Activated CD4-positive, CD25-positive, alpha-beta regulatory T cell (primary cell): ENCODE measurements around the gene LMO3.

ENCODE experiments used
- DNase-seq, 4 experiments: peaks; one replicate each; lab custom pipeline; 2025; lab: John Stamatoyannopoulos, UW

The LMO3 gene

GRCh38 chr12:16600525-16600924, 5.4 kb downstream of the LMO3 start:
- no peak for DNase-seq

DNA sequence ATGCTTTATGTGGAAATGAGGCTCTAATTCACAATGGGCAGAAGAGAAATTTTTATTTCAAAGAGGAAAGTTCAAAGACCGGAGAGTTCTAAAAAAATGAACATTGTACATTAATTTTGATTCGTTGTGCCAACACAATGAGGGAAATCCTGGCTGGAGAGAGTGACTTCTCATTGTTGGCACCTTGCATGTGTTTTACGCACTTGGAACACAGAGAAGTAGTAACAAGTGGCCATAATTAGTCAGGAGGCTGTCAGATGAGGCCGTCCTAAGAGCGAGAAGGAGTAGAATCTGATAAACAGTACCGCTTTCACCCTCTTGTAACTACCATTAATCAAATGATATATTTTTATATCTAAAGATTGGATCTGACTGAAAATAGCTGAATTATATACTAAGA, 6.9 kb downstream of the LMO3 start:
- DNase-seq = no peak

- no peak for DNase-seq
These were observed 11.2 kb downstream of the LMO3 start for GRCh38 chr12:16594797-16595196.

DNA sequence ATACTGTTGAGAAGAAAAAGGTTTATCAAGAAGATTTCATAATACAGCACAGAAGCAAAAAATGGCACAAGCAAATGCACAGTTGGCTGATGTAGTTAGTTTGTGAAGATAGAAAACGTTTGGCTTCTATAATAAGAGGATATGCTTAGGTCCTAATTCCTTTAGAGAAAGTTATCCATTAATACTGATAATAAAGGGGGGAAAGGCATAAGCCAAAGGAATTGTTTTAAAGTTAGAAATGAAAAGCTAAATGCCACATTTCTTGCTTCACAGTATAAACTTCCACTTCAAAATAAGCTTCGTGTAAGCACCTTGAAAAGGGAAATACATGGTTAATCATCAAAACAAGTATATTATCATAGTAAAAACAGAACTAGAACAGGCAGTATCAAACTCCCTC, 12.4 kb downstream of the LMO3 start:
- no peak for DNase-seq

- no peak for DNase-seq
These were observed 15.3 kb downstream of the LMO3 start for GRCh38 chr12:16590645-16591044.

- DNase-seq = no peak
These were observed 17.1 kb downstream of the LMO3 start for GRCh38 chr12:16588812-16589211.

DNA sequence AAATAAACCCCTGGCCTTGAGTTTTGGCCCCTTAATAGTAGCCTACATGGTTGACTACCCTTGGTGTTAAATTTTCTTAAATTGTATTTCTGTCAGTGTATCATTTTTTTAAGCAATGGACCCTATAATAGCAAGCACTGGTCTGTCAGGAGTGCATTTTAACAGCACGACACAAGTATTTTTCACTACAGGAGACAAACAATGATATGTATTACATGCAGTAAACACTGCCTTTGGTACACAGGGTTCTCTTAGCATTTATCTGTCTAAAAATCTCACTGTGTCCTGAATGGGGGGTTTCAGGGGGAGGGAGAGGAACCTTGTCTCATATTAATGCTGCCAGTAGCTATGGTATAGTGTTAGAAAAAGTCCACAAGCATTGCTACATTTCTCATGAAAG, 18.4 kb downstream of the LMO3 start:
- no peak for DNase-seq

- DNase-seq = no peak
These were observed 18.9 kb downstream of the LMO3 start for GRCh38 chr12:16587110-16587453.

GRCh38 chr12:16586350-16587109, 19.4 kb downstream of the LMO3 start:
- DNase-seq = no peak

DNA sequence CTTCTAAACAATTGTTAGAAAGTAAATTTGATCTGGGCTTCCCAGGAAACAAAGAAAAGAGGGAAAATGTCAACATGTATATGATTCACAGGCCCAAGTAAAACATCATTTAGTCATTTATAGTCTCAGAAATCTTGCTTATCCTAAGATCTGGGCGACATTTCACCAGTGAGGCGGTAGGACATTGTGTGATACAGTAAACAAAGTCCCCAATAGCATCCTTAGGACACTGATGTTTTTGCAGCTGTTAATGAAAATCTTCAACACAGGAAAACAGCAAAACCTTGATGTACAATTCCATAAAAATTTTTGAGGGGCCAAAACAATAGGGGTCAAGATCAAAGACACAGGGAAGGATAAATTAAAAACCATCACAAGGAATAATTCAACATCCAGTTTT, 20.2 kb downstream of the LMO3 start:
- DNase-seq = no peak

- no peak for DNase-seq
These were observed 21.8 kb downstream of the LMO3 start for GRCh38 chr12:16583969-16584745.

DNA sequence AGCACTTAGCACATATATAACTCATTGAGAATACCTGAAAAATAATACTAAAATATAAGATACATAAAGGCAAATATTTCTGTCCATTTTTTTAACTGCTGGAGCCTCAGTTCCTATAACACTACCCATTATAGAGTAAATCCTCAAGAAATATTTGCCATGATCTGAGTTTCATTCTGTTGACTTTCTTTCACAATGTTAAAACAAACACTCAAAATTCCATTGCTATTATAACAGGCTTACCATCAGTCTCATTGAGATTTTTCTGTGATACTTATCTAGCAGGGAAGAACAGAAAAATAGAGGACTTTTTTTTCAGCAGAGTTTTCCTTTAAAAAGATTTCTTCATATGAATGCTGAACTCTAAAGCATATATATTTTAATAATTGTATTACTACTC, 24.5 kb downstream of the LMO3 start:
- DNase-seq = no peak

- DNase-seq = no peak
These were observed 26.9 kb downstream of the LMO3 start for GRCh38 chr12:16579041-16579440.

DNA sequence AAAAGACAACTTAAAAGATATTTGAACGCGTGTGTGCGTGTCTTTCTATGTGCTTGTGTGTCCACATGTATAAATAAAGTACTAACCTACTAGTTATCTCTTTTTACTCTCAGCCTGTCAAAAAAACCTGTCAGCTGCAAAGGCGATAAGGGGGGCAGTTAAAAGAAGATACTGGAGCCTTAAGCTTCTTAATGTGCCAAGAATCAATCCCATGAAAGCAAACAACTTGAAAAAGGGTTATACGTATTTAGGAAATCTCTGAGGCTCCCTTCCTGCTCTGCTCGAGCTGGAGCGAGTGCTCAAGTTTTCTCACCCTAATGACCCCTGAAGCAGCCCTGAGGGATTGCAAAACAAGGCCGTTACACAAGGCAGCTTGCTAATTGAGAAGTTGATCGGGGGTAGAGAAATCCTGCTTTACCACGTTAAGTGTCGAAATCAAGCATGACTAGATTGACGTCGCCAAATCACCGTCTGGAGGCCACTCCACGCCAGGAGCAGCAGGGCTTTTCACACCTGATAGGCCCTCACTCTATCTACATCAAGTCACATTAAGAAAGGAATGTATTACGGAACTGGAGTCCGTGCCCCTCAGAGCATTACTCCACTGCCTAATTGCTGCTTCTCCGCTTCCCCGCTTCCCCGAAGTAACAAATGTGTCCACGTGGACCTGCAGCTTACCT, 32.4 kb downstream of the LMO3 start:
- no peak for DNase-seq

DNA sequence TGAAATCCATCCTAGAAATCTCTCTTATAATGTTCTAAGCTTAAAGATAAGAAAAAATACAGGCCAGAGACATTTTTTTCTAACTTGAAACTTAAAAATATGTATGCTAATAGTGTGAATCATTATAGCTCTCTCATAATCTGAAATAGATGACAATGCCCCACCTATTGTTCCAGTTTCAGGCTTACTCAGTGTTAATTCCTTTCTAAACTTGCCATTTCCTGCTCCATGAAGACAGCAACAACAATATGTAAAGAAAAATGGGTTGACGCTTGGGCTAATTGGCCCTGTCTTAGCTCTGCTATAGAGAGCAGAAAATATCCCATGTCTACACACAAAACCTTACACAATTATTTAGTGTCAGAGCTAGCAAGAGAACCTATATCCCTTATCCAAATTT, 37.1 kb downstream of the LMO3 start:
- DNase-seq = no peak

GRCh38 chr12:16564675-16565074, 41.3 kb downstream of the LMO3 start:
- no peak for DNase-seq

DNA sequence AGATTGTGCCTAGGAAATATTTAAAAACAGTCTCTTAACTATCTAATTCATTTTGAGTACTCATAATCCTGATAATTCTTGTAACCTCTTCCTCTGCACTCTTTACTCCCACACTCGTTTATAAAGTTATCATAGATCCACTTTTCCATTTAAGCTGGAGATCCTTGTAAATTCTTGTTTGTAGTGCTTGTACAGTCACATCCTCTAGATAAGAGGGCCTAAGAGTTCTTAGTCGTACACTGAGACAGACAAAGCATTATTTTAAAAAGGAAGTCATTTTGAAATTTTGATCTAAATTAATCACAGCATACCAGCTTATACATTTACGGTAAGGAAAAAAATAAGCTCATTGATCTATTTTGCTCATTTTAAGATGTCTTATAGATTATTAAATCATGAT, 42.5 kb downstream of the LMO3 start:
- no peak for DNase-seq

DNA sequence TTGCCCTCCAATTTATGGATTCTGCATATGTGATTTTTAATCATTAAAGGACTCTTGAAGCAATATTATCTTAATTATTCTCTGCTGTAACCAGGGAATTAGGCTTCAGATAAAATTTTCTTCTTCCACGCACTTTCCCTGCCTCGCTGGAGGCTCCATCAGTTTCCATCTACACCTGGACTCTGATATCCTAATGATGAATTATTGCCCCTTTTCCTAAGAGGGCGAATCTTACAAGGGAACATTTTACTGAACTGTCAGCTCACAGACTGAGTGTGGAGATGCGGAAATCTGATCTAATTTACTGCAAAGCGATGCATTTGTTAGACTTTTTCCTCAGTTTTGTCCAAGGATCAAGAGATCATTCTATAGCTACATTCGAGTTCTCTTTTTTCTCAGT, 43.0 kb downstream of the LMO3 start:
- no peak for DNase-seq

GRCh38 chr12:16562435-16562834, 43.5 kb downstream of the LMO3 start:
- DNase-seq = no peak

- DNase-seq = no peak
These were observed 45.7 kb downstream of the LMO3 start for GRCh38 chr12:16560273-16560672.

- DNase-seq = no peak
These were observed 50.3 kb downstream of the LMO3 start for GRCh38 chr12:16555630-16556029.

DNA sequence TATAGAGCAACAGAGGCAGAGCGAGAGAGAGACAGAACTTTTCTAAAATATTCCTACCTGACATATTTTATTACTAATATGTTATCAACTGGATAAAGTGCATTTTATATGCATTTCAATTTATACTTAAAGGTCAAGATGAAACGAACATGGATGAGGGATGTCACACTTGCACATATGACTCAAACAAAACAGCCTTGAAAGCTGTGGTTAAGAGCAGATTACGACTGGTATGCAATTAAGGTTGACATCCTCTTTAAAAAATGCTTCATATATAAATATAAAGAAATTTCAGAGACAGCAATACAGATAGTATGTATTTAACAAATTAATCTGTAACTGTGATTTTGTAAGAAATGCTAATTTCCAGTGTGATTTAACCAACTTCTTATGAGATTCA, 52.5 kb downstream of the LMO3 start:
- DNase-seq = no peak

DNA sequence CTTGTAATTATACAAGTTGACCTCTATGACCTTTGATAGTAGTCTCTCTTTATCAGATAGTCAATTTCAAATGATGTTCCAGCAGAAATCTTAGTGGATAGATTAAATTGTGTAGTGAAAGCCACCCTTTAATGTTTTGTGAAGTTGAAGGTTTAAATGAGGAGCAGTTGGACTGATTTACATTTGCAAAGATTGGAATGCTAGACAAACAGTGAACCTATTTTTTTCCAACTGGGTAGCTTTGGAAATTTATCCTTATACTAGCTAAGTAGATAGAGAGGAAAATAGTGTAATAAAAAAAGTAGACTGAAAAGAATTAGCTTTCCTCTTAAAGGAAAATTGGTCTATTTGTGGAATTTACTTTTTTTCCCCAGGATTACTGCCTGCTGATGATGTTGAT, 53.7 kb downstream of the LMO3 start:
- DNase-seq = no peak
